DMS153 treated with DMSO at 0.1 percent for 48 hours (cell line): ENCODE results near the gene USP17L26.
"Not testable (repeated sequence)": the region's sequence is repeated elsewhere in the genome, so short reads cannot be mapped to it uniquely, and the experiment has no call there.

Experiments used
- DNase-seq: peaks from one replicate; lab custom pipeline; 2025; ENCODE audit not compliant: unreplicated experiment; lab: John Stamatoyannopoulos, UW

Gene USP17L26, protein sequence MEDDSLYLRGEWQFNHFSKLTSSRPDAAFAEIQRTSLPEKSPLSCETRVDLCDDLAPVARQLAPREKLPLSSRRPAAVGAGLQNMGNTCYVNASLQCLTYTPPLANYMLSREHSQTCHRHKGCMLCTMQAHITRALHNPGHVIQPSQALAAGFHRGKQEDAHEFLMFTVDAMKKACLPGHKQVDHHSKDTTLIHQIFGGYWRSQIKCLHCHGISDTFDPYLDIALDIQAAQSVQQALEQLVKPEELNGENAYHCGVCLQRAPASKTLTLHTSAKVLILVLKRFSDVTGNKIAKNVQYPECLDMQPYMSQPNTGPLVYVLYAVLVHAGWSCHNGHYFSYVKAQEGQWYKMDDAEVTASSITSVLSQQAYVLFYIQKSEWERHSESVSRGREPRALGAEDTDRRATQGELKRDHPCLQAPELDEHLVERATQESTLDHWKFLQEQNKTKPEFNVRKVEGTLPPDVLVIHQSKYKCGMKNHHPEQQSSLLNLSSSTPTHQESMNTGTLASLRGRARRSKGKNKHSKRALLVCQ

DNA sequence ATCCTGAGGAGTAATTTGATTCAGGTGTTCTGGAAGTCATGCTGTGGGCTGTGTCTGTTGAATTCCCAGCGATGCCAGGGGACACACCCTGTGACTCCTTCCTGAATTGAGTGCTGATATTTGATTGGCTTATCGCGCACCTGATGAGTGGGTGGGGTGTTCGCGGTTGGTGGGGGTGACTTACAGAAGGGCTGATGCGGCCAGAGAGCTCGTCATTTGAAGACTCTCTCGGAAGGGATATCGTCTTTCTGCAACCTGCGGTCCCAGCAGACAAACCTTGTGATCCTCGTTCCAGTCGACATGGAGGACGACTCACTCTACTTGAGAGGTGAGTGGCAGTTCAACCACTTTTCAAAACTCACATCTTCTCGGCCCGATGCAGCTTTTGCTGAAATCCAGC lies at the start of gene USP17L26:
Gene USP17L26 (plus strand): TSS at position 301 of the 400 bp plus-strand sequence. CDS start 0 bp downstream, at position 301.
- DNase-seq: not testable (repeated sequence)

DNA sequence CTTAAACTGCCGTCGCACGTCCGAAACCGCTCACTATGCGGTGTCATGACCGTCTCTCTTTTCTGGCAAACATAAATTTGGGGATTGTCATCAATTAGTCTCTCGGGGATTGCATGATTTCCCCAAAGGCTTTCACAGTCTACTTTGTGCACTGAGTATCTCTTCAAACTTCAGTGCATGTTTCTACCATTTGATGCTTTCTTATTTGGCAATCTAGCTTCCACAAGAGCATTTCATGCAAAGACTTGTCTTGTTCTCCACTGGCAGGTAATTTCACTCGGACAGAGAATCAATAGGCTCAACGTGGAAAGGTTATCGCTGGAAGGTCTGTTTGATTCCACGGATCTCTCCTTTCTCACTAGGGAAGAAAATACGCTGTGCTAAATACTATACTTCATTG lies 10.3 kb upstream of the USP17L26 start:
- DNase-seq: not testable (repeated sequence)

DNA sequence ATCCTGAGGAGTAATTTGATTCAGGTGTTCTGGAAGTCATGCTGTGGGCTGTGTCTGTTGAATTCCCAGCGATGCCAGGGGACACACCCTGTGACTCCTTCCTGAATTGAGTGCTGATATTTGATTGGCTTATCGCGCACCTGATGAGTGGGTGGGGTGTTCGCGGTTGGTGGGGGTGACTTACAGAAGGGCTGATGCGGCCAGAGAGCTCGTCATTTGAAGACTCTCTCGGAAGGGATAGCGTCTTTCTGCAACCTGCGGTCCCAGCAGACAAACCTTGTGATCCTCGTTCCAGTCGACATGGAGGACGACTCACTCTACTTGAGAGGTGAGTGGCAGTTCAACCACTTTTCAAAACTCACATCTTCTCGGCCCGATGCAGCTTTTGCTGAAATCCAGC lies 9.6 kb upstream of the USP17L26 start, which contains the start of gene USP17L24:
Gene USP17L24 (plus strand): TSS at position 301 of the 400 bp plus-strand sequence. CDS start 0 bp downstream, at position 301.
- not testable (repeated sequence) for DNase-seq

DNA sequence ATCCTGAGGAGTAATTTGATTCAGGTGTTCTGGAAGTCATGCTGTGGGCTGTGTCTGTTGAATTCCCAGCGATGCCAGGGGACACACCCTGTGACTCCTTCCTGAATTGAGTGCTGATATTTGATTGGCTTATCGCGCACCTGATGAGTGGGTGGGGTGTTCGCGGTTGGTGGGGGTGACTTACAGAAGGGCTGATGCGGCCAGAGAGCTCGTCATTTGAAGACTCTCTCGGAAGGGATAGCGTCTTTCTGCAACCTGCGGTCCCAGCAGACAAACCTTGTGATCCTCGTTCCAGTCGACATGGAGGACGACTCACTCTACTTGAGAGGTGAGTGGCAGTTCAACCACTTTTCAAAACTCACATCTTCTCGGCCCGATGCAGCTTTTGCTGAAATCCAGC lies 4.8 kb upstream of the USP17L26 start, which contains the start of gene USP17L25:
Gene USP17L25 (plus strand): TSS at position 301 of the 400 bp plus-strand sequence. CDS start 0 bp downstream, at position 301.
- not testable (repeated sequence) for DNase-seq

DNA sequence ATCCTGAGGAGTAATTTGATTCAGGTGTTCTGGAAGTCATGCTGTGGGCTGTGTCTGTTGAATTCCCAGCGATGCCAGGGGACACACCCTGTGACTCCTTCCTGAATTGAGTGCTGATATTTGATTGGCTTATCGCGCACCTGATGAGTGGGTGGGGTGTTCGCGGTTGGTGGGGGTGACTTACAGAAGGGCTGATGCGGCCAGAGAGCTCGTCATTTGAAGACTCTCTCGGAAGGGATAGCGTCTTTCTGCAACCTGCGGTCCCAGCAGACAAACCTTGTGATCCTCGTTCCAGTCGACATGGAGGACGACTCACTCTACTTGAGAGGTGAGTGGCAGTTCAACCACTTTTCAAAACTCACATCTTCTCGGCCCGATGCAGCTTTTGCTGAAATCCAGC lies 4.6 kb downstream of the USP17L26 start, which contains the start of gene USP17L5:
Gene USP17L5 (plus strand): TSS at position 301 of the 400 bp plus-strand sequence. CDS start 0 bp downstream, at position 301.
- not testable (repeated sequence) for DNase-seq

DNA sequence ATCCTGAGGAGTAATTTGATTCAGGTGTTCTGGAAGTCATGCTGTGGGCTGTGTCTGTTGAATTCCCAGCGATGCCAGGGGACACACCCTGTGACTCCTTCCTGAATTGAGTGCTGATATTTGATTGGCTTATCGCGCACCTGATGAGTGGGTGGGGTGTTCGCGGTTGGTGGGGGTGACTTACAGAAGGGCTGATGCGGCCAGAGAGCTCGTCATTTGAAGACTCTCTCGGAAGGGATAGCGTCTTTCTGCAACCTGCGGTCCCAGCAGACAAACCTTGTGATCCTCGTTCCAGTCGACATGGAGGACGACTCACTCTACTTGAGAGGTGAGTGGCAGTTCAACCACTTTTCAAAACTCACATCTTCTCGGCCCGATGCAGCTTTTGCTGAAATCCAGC lies 9.4 kb downstream of the USP17L26 start, which contains the start of gene USP17L27:
Gene USP17L27 (plus strand): TSS at position 301 of the 400 bp plus-strand sequence. CDS start 0 bp downstream, at position 301.
- DNase-seq: not testable (repeated sequence)

DNA sequence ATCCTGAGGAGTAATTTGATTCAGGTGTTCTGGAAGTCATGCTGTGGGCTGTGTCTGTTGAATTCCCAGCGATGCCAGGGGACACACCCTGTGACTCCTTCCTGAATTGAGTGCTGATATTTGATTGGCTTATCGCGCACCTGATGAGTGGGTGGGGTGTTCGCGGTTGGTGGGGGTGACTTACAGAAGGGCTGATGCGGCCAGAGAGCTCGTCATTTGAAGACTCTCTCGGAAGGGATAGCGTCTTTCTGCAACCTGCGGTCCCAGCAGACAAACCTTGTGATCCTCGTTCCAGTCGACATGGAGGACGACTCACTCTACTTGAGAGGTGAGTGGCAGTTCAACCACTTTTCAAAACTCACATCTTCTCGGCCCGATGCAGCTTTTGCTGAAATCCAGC lies 14.1 kb downstream of the USP17L26 start, which contains the start of gene USP17L28:
Gene USP17L28 (plus strand): TSS at position 301 of the 400 bp plus-strand sequence. CDS start 0 bp downstream, at position 301.
- not testable (repeated sequence) for DNase-seq

DNA sequence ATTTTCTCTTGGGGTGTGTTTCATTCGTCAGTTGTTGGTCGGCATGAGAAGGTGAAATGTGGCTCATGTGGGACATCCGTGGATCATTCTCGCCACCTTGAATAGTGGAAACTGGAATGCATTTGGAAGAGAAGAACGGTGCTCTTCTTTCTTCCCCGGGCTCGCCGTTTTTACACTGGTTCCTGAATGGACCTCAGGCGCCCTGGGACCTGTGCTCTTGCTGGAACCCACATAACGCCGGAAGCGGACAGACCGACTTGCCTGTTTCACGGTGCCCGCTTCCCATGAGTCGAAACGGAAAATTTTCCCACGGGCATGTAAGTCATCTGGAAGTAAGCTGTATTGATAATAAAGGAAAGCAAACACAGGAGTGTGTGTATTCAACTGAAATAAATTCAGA lies 16.4 kb downstream of the USP17L26 start:
- not testable (repeated sequence) for DNase-seq

DNA sequence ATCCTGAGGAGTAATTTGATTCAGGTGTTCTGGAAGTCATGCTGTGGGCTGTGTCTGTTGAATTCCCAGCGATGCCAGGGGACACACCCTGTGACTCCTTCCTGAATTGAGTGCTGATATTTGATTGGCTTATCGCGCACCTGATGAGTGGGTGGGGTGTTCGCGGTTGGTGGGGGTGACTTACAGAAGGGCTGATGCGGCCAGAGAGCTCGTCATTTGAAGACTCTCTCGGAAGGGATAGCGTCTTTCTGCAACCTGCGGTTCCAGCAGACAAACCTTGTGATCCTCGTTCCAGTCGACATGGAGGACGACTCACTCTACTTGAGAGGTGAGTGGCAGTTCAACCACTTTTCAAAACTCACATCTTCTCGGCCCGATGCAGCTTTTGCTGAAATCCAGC lies 18.9 kb downstream of the USP17L26 start, which contains the start of gene USP17L29:
Gene USP17L29 (plus strand): TSS at position 301 of the 400 bp plus-strand sequence. CDS start 0 bp downstream, at position 301.
- not testable (repeated sequence) for DNase-seq

DNA sequence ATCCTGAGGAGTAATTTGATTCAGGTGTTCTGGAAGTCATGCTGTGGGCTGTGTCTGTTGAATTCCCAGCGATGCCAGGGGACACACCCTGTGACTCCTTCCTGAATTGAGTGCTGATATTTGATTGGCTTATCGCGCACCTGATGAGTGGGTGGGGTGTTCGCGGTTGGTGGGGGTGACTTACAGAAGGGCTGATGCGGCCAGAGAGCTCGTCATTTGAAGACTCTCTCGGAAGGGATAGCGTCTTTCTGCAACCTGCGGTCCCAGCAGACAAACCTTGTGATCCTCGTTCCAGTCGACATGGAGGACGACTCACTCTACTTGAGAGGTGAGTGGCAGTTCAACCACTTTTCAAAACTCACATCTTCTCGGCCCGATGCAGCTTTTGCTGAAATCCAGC lies 28.4 kb downstream of the USP17L26 start, which contains the start of gene USP17L30:
Gene USP17L30 (plus strand): TSS at position 301 of the 400 bp plus-strand sequence. CDS start 0 bp downstream, at position 301.
- DNase-seq: not testable (repeated sequence)

DNA sequence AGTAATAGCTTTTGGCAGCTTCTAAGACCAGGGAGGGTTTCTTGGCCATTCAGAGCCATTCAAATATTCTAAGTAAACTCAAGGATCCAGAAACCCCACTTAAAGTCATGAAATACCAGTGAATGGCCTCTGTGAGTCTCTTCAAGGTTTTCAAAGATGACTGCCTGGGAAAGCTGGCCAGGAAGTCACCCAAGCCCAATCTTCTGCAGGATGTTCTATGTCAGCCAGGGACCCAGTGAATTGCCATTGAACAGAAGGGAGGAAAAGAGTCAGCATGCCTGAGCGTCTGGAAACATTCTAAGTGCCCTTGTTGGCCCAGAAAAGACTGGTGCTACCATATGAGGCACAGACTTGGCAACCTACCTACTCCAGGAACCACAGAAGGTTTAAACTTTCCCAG lies 45.4 kb downstream of the USP17L26 start:
- not testable (repeated sequence) for DNase-seq

DNA sequence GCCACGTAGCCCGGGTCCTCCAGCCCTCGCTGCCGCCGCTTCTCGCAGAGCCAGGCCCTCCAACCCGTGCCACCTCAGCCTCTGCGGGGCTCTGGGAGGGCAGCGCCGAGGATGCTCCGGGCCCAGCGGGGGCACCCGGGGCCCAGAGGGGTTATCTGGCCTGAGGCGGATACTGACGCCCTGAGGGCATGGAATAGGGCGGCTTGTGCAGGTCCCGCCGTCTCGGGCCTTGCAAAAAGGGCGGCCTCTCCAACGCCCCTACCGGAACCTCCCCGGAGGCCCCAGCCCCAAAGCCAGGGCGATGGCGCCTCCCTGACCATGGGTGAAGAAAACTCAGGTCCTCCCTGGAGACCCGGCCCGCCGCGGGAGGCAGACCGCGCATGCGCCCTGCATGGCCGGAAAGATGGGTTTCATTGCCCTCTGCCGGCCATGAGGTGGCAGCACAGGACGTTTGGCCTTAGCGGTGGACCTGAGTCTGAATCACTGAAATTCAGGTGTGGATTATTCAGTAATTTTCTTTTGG lies 46.6 kb downstream of the USP17L26 start:
- not testable (repeated sequence) for DNase-seq

DNA sequence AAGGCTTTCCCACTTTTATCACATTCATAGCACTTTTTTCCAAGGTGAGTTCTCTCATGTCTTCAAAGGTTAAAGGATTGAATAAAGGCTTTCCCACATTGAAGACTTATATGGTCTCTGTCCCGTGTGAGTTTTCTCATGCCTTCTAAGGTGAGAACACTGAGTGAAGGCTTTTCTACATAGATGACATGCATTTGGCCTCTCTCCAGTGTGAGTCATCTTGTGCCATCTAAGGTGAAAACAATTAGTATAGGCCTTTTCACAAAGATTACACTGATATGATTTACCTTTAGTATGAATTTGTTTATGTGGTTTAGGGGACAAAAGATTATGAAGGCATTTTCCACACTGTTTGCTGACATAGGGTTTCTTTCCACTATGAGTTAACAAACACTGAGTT lies 49.7 kb downstream of the USP17L26 start:
- DNase-seq: no peak
